A204.1 (cell line): ENCODE data around the gene TFB2M.

Source experiments
- FAIRE-seq: peaks from 2 replicates; lab custom pipeline; 2012; peaks lifted over from hg19 to GRCh38; lab: Jason Lieb, UNC

The TFB2M gene

DNA sequence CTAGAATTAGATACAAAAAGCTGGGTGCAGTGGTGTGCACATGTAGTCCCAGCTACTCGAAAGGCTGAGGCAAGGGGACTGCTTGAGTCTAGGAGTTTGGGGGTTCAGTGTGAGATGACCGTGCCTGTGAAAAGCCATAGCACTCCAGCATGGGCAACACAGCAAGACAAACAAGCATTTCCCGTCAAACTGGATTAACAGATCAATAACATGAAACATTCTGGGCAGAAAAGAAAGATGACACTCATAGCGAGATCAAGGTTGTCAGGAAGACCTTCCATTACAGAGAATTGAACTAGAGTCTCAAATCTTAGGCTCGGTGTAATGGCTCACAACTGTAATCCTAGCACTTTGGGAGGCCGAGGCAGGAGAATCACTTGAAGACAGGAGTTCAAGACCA lies 14.0 kb downstream of the TFB2M start:
- no peak for FAIRE-seq

DNA sequence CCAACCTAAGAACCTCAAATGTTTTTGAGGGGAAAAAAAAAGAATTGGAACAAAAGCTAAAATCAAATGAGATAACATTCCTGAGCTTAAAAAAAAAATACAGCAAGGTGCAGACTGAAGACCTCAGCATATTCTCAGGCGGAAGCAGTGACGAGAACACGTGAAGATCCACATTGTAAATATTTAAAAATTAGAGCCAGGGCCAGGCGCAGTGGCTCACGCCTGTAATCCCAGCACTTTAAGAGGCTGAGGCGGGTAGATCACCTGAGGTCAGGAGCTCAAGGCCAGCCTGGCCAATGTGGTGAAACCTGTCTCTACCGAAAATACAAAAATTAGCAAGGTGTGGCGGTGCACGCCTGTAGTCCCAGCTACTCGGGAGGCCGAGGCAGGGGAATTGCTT lies 15.7 kb downstream of the TFB2M start:
- FAIRE-seq = no peak

DNA sequence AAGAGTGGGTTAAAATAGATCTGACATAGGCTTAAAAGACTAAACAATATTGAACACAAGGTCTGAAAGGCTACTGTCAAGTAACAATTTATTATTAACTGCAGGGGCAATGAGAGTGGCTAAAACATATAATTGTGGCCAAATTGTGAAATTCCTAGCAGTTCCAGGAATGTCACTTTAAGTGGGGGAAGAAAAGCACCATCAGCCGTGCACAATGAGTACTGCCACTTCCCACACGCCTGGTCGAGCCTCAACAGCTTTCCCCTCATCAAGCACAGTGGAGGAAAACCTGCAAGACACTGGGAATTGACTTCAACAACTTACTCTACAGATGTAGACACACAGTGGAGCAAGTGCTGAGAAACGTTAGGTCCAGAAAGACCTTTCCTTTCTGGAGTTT lies 16.4 kb downstream of the TFB2M start:
- no peak for FAIRE-seq

DNA sequence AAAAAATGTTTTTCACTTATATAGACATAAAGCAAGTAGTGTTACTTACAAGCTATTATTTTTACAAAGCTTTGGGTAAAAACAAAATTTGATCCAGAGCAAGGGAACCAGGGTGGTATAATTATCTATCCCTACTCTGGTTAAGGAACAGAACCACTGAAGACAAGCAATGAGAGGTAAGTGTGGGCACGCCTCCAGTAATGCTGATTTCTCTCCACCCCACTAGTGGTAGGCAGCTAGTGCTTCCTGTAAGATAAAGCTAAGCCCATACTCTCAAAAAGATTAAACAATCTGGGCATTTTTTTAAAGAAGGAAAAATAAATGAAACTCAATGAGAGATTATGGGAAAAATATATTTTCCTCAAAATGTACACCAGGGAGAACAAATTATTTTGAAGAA lies 22.1 kb downstream of the TFB2M start:
- FAIRE-seq = no peak

DNA sequence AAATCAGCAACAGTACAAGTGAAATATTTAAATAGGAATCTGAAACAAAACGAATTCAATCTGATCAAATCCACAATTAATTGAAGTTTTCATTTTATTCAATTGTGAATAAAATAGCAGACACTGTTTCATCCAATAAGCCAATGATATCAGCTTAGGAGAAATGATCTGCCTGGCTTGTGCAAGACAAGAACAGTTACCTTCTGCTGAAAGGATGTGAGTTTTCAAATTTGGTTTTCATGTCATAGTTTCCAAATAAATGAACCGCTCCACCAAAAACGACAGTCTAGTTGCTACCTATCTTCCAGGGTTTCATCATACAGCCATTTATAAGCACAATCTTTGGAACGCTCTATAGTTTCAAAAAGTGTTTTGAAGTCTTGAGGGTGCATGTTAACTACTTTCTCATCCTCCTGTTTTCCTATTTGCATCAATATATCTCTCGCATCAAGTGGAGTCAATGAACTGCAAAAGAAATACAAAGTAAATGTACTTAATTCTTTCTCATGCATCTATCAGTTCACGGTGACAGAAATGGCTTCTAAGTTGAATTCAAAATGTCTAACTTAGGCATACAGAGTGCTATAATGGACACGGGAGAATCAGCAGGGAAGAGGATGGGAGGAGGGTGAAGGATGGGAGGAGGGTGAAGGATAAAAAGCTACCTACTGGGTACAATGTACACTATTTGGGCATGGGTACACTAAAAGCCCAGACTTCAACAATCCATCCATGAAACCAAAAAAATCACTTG lies 25.1 kb downstream of the TFB2M start:
- no peak for FAIRE-seq

DNA sequence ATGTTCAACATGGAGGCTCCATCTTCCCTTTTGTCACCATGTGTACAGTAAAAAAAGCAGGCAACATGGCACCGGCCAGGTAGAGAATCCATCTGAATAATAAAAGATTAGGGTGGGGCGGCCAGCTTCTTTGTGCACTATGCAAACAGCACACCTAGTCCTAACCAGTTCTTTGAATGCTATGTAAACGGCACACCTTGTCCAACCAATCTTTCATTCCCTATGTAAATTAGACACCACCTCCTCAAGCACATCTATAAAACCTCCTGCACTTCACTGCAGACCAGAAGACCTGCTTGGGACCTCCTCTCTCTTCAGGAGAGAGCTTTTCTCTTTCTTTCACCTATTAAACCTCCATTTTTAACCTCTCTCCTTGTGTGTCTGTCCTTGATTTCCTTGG lies 28.2 kb downstream of the TFB2M start:
- no peak for FAIRE-seq

DNA sequence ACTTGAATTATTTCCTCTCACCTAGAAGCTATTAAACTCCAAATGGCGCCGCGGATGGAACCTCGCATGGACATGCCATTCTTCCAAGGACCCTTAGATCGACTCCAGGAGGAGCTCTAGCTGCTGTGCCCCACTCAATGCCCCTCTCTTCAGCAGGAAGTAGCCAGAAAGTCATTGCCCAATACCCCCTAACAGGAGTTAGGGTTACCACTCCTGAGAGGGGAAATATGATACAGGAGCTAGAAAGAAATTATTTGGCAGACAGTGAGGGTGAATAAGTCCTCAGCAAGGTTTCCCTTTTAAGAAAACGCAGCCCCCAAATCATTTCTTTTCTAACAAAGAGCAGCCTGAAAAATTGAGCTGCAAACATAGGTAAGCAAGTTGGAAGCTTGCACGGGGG lies 28.6 kb downstream of the TFB2M start:
- no peak for FAIRE-seq

DNA sequence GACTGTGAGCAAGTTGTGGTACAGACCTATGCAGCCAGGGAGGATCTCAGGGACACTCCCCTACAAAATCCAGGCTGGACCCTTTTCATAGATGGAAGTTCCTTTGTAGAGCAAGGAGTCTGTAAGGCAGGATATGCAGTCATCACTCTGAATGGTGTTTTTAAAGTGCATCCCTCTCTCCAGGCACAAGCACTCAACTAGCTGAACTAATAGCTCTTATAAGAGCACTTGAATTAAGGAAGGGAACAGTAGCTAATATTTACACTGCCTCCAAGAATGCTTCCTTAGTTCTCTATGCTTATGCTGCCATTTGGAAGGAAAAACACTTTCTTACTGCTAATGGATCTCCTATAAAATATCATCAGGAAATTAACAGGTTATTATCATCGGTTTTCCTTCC lies 31.9 kb downstream of the TFB2M start:
- no peak for FAIRE-seq

DNA sequence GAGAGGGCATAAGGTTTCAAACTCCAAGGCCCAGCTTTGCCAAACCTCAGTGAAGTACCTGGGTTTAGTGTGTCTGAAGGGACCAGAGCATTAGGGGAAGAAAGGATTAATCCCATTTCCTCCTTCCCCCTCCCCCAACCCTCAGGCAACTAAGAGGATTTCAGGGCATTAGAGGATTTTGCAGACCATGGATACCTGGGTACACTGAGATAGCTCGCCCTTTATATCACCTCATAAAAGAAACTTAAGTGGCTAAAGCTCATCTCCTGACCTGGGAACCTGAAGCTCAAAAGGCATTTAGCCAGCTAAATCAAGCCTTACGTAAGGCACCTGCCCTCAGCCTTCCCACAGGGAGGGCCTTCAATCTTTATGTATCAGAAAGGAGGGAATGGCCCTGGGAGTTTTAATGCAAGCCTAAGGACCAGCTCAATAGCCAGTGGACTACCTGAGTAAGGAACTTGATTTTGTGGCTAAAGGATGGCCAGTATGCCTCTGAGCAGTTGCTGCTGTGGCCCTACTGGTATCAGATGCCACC lies 32.6 kb downstream of the TFB2M start:
- FAIRE-seq = no peak

DNA sequence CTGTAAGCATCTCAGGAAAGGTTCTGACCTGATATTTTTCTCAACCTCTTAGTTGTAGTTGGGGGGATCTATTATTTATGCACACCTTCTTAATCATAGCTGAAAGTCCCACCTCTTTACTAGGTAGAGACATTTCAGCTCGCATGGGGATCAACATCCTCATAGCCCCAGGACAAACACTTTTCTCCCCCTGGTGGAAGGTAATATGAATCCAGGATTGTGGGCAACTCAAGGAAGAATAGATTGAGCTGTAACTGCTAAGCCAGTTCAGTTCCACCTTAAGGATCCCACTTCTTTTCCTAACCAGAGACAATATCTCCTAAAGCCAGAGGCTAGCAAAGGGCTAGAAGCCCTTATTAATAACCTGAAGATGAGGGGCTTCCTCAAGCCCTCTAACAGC lies 33.5 kb downstream of the TFB2M start:
- FAIRE-seq = no peak

DNA sequence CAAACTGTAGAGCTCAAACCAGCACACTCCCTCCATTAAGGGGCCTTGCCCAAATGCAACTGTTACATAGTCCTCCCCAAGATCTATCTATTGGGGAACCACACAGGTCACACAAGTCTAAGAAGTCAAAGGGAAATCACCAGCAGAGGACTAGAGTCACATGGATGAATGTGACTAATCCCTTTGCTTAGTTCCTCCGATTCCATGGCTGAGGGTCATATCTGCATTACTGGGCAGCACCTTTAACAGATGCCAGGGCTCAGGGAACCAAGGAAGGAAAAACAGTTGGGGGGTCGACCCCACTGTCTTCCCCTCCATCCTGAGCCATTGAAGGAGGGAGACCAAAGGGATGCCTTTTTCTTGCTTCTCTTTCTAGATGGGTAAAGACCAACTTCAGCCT lies 35.6 kb downstream of the TFB2M start:
- FAIRE-seq = no peak

DNA sequence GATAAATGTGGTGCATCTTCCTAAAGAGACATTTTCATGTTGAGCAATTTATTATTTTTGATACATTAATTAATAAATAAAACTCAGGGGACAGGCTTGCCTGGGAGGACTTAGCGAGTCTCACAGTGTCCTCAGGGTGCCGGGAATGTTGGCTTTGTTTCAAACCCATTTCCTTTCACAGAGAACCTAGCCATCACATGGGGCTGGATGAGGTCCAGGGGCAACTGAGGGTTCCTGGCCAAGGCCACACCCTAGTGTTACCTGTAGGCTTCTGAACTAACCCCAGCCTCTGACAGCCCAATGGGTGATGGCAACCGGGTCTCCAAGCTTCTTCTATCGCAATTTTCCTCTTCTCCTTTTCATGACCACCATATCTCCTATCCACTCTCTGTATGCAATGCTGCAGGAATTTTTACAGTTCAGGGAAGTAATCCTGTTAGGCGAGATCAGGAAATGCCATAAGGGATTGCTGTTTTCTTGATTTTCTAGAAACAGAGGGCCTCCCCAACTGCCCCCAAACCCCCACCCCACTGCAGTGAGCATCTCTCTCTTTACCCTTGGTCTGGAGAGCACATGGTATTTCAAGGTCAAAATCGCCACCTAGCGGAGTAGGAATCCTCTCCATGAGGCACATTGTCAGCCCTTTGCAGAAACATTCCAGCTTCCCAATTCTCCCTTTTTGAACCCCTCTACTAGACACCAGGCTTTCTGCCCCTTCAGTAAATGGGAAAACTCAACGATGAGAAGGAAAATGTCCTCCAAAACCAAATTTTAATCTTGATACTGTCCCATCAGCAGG lies 36.9 kb downstream of the TFB2M start:
- no peak for FAIRE-seq

DNA sequence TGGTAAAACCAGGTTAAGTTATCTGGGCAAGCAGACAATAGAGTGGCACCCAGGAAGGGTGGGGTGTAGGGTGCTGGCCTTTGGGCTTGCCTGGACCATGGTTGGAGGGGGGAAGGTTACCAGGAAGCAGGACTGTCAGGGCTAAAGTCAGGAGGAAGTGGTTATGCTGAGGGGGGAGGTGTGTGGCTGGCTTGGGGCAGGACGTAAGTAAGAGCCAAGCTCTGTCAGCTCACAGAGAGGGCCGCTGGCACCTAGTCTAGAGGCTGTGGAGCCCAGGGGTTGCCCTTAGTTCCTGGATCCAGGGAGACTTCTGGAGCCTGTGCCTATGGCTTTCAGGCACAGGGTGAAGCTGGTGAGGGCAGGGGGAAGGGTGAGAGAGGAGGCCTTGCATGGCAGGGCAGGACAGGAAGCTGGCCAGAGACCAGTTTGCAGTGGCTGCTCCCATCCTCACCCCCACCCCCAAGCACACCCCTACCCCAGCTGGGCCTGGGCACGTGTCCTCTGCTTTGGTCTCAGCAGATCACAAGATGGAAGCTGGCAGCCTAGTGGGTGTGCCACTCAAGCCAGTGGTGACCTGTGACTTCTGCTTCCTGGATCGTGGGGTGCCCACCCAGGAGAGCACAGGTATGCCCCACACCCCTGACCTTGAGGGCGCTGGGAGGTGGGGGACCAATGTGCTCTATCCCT lies 38.5 kb downstream of the TFB2M start:
- no peak for FAIRE-seq

DNA sequence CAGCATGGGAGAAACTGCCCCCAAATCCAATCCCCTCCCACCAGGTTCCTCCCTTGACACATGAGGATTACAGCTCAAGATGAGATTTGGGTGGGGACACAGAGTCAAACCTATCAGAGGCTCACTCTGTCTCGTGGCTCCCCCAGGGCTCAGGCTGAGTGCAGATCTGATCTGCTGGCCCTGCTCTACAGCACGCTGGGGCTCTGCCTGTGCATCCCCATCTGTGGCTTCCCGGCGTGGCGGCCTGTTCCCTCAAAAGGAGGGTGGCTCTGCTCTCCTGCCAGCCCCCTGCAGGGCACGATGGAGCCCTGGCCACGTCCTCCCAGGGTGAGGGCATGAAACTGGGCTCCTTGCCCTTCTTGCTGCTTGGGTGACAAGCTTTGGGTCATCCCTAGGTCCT lies 39.1 kb downstream of the TFB2M start:
- no peak for FAIRE-seq

DNA sequence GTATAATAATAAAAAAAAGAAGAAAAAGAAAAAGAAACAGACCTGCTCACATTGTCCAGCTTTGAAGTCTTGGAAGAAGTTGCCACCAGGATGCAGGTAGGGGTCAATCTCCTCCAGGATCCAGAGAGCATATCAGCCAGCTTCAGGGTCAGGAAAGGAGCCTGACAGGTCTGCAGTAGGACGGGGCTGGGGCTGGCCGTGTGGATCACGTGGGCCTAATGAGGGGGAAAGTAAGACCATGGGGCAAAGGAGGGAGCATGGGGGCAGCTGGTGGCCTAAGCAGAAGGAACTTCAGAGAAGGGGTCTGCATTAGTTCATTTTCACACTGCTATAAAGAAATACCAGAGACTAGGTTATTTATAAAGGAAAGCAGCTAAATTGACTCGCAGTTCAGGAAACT lies 39.7 kb downstream of the TFB2M start:
- no peak for FAIRE-seq

DNA sequence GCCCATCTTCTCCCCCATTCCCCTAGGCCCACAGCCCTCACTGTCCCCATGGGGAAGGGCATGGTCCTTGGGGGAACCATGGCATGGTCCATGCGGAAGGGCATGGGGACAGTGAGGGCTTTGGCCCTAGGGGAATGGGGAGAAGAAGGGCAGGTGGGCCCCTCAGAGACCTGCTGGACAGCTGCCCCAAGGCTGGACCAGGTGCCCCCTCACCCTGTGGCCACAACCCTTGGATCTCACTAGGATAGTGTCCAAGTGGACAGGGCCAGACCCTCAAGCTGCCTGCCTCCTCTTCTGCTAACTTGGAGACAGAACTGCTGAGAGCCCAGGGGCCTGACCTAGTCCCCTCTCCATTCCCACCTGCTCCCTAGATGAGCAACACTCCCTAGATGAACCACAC lies 46.5 kb downstream of the TFB2M start:
- FAIRE-seq = no peak

DNA sequence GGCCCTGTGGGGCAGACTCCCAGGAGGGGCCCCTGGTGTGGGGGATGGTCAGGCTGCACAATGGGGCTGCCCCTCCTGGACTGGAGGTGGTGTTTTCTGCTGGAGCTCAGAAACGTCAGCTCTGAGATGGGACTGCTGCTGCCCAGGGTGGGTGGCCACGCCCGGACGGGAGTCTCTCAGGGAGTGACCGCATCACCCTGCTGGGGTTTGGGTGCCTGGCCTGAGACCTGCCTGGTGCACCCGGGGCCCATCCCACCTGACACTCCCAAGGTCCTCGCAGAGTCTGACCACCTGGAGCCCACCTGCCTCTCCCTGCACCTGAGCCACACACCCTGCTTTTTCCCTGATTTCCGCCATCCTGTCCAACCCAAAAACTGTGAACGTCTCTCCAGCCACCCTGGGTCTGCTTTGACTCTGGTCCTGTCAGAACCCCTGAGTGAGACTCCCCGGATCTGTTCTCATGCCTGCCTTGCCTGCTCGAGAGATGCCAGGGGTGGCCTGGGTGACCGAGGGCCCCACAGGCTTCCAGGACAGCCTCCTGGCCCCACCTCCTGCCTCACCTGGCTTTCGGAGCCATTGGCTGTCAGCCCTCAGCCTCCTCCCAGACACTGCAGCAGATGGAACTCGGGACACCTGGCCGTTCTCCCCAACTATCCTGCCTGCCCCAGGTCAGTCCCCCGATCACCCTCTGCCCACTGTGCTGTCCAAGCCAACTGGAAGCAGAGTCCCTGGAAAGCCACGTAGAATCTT lies 47.4 kb downstream of the TFB2M start:
- FAIRE-seq = no peak

DNA sequence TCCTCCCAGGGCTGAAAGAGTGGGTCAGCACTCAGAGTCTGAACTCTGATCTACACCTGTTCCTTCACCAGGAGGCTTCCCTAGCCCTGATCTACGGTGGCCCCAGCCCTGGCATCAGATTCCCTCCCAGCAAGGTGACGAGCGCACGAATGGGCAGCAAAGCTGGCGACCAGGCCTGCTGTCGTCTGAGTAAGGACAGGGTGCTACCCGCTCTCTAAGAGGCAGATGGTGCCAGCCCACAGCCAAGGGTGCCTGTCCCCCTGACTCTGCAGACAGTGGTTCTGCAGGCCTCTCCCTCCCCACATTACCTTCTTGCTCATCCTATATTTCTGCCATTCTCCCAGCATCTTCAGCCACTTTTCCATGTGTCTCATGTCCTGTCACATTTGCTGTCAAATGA lies 48.7 kb downstream of the TFB2M start:
- FAIRE-seq = no peak

DNA sequence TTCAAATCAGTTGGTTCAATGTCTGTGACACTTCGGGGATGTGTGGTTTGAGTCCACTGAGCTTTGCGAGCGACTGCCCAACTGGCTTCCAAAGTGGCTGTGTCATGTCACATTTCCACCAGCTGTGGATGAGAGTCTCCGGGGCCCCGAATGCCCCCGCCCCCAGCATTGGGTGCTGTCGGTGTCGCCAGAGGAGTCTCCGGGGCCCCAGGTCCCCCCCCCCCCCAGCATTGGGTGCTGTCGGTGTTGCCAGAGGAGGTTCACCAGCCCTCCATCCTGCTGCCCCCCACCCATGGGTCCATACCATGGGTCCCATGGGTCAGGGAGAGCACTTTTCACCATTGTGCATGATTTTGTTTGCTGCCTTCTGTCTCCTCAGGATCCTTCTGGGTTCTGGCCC lies 49.9 kb downstream of the TFB2M start:
- FAIRE-seq = no peak

DNA sequence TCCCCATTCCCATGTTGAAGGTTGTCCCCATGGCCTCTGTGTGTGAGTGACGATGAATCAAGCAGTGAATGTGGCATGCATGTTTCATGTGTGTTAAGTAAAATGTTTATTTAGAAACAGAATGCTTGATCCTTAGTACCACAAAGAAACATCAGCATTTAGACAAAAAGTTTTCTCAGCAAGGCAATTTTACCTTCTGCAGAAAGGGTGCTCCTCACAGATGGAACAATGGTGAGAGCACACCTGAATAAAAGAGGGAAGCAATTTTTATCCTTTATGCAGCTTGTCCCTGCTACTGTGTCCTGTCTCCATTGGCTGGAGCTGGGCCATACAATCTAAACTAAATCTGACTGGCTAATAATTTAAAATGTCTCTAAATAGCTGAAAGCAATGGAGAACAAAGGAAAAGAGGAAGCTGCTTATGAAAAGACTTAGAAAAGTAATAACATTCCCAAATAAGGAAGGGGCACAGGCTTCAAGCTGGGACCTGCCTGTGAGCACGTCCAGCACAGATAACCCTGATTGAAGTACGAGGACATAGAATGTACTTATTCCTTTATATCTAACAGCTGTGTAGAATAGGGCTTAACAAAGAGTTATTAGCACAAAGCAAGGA lies 50.6 kb downstream of the TFB2M start:
- FAIRE-seq = no peak

DNA sequence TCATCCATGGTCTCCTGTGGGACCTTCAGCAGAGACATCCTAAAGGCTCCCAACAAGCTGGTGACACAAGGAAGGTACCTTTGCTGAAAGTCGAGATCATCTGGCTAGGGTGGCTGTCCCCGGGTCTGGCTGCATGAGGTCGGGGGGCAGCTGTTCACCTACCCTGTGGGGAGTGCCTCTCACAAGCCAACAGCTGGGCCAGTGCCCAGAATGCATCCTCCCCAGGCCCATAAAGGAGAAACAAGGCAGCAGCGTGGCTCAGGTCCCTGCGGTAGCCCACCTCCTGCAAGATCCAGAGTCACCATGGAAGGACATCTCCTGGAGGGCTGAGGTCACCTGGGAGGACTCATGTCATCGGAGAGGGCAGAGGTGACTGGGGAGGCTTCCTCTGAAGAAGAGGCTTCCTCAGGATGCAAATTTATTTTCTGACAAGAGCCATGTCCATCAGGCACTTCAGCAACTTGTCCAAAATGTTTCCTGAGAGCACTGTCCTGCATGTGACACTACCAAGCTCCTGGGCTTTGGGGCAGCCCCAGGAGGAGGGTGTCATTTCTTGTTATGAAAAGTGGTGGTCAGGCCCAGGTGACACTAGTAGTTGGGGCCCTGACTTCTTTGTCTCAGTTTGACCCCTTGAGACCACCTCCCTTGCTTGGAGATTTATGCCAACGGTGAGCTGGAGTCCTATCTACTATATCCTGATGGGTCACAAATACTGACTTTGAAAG lies 52.3 kb downstream of the TFB2M start:
- no peak for FAIRE-seq
